Testis (tissue), 3 donors: Measurements from ENCODE around the gene GALNT18. TPM values are rescaled to one million over a fixed set of nuclear protein-coding genes. Genes with fewer than 3 reads are reported as not detected.

Experiments
- DNase-seq: peaks from one replicate; pipeline ENCODE4 v3.0.0-alpha.2; 2019
- H3K27ac ChIP-seq, 2 donors: fragments of 200-600 bp; sonication (generic); one replicate each; pipeline ENCODE4 v1.5.1; 2019
- H3K27me3 ChIP-seq: fragments of 200-600 bp; sonication (generic); one replicate; pipeline ENCODE4 v1.5.1; 2019
- H3K36me3 ChIP-seq: fragments of 200-600 bp; sonication (generic); one replicate; pipeline ENCODE4 v1.5.1; 2017; ENCODE audit warnings: low read depth; ENCODE audit errors: missing control alignments
- H3K4me1 ChIP-seq: fragments of 200-600 bp; sonication (generic); one replicate; pipeline ENCODE4 v1.5.1; 2019
- H3K4me3 ChIP-seq, 2 donors: fragments of 200-600 bp; sonication (generic); one replicate each; pipeline ENCODE4 v1.5.1; 2017 to 2019
- H3K9me3 ChIP-seq: fragments of 200-600 bp; sonication (generic); one replicate; pipeline ENCODE4 v1.5.1; 2017
- CTCF ChIP-seq, 3 experiments: fragments of 450-650 bp in 2 of 3; fragments of 200-600 bp in 1 of 3; sonication (generic) in 1 of 3; IDR thresholded peaks; one replicate each; pipeline ENCODE4 v1.5.1; 2016 to 2019; ENCODE audit warnings: antibody characterized with exemption in 3 of 3, mild to moderate bottlenecking in 2 of 3, moderate library complexity in 1 of 3
- POLR2A ChIP-seq: fragments of 450-650 bp; IDR thresholded peaks from one replicate; pipeline ENCODE4 v1.6.1; 2017; ENCODE audit warnings: antibody characterized with exemption, mild to moderate bottlenecking, moderate library complexity
- WGBS, 2 donors: methylation state at CpG; one replicate each; pipeline ENCODE4 v1.1.5; 2018; 5-methylcytosine and 5-hydroxymethylcytosine counted together
- intact Hi-C: fragments of 100-400 bp; cut with DNase I; formaldehyde crosslinking; loops from one replicate; pipeline ENCODE4 v1.15.1; 2023; ENCODE audit warnings: low total_unique reads
- polyA plus RNA-seq: library from polyadenylated mRNA; stranded (reverse); fragments of 350-450 nt; fragmentation: Illumina TruSeq; extraction: RNeasy Lipid Tissue Mini Kit (QIAGEN cat#74804); gene quantifications from one replicate; pipeline ENCODE4 v1.2.3, GENCODE V29; 2014; ENCODE audit warnings: low read depth, low replicate concordance; ENCODE audit not compliant: insufficient read depth
- total RNA-seq, 2 donors: library from RNA; depleted of rRNA; stranded (reverse); fragments of >200 nt; gene quantifications; one replicate each; pipeline ENCODE4 v1.2.3, GENCODE V29; 2016

GALNT18 gene
- total and polyA plus RNA-seq, 3 donors from 2014 or later: 39.2 to 106 (median 73.9) TPM

GRCh38 chr11:11528986-11529385 is 92.8 kb downstream of the GALNT18 start:
- TF ChIP-seq CTCF (IDR thresholded peaks at IDR 0.05) (no peak), POLR2A (no peak)
- intact Hi-C loops: no loop called here
- DNase-seq: no peak
- Histone ChIP-seq H3K27ac (no peak overlapping the region), H3K9me3 (no peaks in the 10 kb centered on the region), H3K27me3 (no peaks in the 10 kb centered on the region), H3K4me1 (peaks cover 22% of the 10 kb centered on the region), H3K36me3 (no peaks in the 10 kb centered on the region), H3K4me3 (no peak overlapping the region)
- WGBS, 2 donors: 35 to 84% methylated on average over 1 of the region's 1 CpG

DNA sequence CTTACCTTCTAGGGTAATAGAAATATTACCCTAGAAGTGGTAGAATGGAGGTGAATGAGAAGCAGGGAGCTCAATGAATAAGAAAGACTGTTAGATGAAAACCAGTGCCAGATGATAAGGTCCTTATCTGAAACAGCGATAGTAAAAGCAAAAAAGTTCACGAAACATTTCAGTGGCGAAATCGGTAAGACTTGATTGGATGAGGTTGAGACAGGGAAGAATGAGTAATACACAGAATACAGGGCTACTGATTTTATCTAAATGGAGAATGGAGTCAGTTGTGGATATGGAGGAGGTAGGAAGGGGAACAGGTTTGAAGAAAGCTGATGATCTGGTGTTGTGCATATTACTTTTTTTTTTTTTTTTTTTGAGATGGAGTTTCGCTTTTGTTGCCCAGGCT is 96.5 kb downstream of the GALNT18 start:
- WGBS, 2 donors: 68 to 76% methylated on average over 5 of the region's 5 CpGs
- H3K36me3 ChIP-seq: no peaks in the 10 kb centered on the region
- DNase-seq: no peak
- no peak overlapping the region for H3K27ac ChIP-seq
- peaks cover 24% of the 10 kb centered on the region for H3K4me1 ChIP-seq
- TF ChIP-seq POLR2A (no peak), CTCF (IDR thresholded peaks at IDR 0.05) (no peak)
- no peak overlapping the region for H3K4me3 ChIP-seq
- H3K27me3 ChIP-seq: no peaks in the 10 kb centered on the region
- intact Hi-C loops: no loop called here
- no peaks in the 10 kb centered on the region for H3K9me3 ChIP-seq

- H3K27me3 ChIP-seq: no peaks in the 10 kb centered on the region
- no peak for DNase-seq
- 67 to 69% methylated on average over 5 of the region's 5 CpGs for WGBS, 2 donors
- no peaks in the 10 kb centered on the region for H3K9me3 ChIP-seq
- H3K4me1 ChIP-seq: peaks cover 24% of the 10 kb centered on the region
- no peak overlapping the region for H3K27ac ChIP-seq
- intact Hi-C loops: no loop called here
- H3K4me3 ChIP-seq: no peak overlapping the region
- TF ChIP-seq CTCF (IDR thresholded peaks at IDR 0.05) (no peak), POLR2A (no peak)
- H3K36me3 ChIP-seq: no peaks in the 10 kb centered on the region
These were observed 97.3 kb downstream of the GALNT18 start for GRCh38 chr11:11524436-11525061.

DNA sequence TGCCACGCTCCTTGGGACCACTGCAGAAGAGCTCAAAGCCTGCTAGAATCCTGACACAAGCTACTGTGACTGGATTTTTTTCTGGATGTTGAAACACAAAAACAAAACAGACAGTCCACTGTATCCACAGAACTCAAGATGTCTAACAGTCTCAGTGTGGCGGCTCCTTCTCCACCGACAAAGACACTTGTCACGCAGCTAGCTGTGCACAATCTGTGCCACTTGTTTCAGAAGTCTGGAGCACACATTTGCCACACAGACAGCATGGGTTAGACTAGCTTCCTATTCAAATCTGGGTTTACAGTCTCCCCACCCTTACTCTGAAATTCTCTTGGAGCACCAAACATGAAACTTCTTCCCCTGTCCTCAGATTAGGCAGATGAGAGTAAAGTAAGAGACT is 99.2 kb downstream of the GALNT18 start:
- Histone ChIP-seq H3K9me3 (no peaks in the 10 kb centered on the region), H3K4me3 (no peak overlapping the region), H3K4me1 (peaks cover 23% of the 10 kb centered on the region), H3K27me3 (no peaks in the 10 kb centered on the region), H3K36me3 (no peaks in the 10 kb centered on the region), H3K27ac (no peak overlapping the region)
- no peak for DNase-seq
- no peak for TF ChIP-seq CTCF (IDR thresholded peaks at IDR 0.05)
- no peak for TF ChIP-seq POLR2A
- 80 to 83% methylated on average over 4 of the region's 4 CpGs for WGBS, 2 donors
- intact Hi-C loops: no loop called here
